Iris pigment epithelial cell (primary cell): Measurements from ENCODE around the gene ULBP3.
"Not testable (repeated sequence)": the region's sequence is repeated elsewhere in the genome, so short reads cannot be mapped to it uniquely, and the experiment has no call there.

Source experiments
- DNase-seq: peaks from one replicate; pipeline ENCODE4 v3.0.0-alpha.2; 2011; ENCODE audit warnings: low read depth

Gene ULBP3

GRCh38 chr6:150076196-150076893 is 7.4 kb upstream of the ULBP3 start:
- DNase-seq = no peak

- no peak for DNase-seq
These were observed 6.1 kb upstream of the ULBP3 start for GRCh38 chr6:150075034-150075421.

- DNase-seq = not testable (repeated sequence)
These were observed 5.6 kb upstream of the ULBP3 start for GRCh38 chr6:150074396-150075033.

DNA sequence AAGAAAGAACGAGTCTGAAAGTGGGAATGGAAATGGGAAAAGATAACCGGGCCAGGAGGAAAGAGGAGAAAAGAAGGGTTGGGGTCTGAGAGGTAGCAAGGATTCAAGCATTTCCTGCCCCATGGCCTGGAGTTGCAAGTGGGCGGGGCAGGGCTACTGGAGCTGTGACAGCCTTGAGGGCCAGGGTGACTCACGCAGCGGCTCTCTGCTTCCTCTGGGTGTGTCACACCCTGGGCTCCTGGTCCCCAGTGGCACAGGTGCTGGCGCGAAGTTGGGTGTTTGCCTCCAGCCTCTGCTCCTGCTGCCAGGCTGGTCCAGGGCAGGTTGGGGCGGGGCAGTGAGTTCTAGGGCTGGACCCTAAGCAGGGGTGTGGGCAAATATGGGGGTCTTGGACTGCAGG is 3.3 kb upstream of the ULBP3 start:
- DNase-seq = peak; percentile 13

DNA sequence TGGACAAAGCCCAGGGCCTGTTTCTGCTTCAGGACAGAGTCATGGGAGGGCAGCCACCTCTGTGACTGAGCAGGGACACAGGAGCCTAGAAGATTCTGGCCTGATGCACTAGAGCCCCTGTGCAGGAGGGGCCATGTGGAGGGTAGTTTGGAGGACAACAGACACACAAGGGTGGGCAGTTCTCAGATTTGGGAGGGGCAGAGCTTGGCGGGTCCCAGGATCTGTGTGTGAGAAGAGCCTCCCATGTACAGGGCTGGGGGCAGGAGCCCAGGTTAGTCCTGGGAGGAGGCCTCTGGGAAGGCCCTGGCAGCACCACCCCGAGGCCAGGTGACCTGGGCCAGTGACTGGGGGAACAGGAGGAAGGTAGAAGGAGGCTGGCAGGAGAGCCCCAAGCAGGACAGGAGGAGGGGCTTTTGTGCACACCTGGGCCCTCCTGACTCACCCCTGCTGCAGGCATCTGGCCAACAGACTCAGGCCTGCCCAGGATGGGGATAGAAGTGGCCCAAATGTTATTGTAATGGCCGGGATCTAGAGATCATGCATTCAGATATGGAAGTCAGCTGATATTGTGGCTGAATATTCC is 1.4 kb upstream of the ULBP3 start:
- DNase-seq = no peak

DNA sequence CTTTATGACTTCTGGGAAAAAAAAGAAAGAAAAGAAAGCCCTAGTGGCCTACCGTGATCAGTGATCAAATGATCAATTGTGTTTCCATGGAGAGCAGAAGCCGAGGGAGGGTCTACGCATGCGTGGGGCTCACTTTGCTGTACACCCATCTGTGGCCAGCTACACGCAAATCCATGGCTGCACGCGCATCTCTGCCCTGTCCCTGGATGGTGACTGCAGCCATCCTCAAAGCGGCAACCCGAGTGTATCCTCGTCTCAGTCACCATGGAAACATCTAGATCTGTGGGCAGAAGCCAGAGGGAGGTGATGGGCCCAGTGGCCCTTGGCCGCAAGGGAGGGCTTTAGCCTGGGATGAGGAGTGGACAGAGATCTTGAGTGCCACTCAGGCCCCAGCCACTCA is 785 bp upstream of the ULBP3 start:
- DNase-seq = no peak

- DNase-seq = no peak
These were observed 770 bp downstream of the ULBP3 start for GRCh38 chr6:150068151-150068550.

- no peak for DNase-seq
These were observed 3.8 kb downstream of the ULBP3 start for GRCh38 chr6:150065083-150065482.

- no peak for DNase-seq
These were observed 5.3 kb downstream of the ULBP3 start for GRCh38 chr6:150063640-150064039.

- not testable (repeated sequence) for DNase-seq
These were observed 8.9 kb downstream of the ULBP3 start for GRCh38 chr6:150059973-150060372.

GRCh38 chr6:150058986-150059385 is 9.9 kb downstream of the ULBP3 start:
- DNase-seq = no peak

DNA sequence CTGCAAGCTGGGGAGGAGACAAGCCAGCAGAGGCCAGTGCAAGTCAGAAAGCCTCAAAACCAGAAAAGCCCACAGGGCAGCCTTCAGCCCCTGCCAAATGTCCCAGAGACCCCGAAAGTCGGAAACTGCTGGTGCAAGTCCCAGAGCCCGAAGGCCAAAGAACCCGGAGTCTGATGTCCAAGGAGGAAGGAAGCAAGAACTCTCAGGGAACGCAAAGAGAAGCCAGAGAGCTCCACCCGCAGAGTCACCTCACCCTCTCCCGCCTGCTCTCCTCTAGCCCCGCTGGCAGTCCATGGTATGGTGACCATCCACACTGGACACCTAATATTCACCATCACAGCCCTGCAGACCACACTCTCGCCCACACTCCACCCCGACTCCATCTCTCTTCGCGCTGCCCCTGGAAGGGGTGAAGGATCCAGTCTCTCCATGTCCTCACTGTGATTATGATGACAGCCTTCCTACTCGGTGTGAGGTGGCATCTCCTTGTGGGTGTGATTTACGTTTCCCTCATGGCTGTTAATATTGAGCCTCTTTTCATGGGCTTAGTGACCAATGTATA is 10.6 kb downstream of the ULBP3 start:
- no peak for DNase-seq

DNA sequence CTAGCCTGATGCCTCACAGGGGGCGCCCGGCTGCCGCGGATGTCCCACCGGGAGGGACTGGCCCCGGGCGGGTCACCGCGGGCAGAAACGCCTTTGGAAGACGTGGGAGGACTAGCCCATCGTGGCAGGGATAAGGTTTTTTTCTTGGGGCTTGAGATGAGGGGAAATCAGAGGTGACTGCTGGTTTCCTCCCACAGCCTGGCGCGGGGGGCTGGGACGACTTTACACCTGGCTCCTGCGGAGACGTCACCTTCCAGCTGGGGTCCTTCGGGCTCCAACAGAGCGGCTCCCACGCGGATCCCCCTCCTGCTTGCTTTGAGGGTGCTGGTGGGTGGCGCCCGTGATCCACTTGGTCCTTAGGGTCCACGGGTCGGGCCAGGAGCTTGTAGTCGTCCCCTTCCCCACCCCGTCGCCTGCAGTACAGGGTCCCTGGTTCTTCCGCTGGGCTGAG is 11.4 kb downstream of the ULBP3 start:
- DNase-seq = no peak

DNA sequence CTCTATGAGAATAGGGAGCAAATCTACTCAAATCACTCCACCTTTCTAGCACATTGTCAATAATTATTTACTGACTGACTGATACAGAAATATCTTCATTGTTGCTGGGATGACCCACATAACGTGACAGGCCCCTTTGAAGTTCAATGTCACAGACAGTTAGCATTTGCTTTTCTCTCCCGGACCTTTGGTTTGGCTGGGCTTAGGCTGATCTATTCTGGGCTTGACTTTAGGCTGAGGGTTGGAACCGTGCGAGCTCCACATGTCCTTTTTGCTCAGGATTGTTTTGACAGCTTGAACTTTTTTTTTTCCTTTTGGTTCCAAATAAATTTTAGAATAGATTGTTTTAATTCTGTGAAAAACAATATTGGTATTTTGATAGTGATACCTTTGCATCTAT is 12.0 kb downstream of the ULBP3 start:
- DNase-seq = no peak

GRCh38 chr6:150056156-150056555 is 12.8 kb downstream of the ULBP3 start:
- no peak for DNase-seq

- no peak for DNase-seq
These were observed 13.8 kb downstream of the ULBP3 start for GRCh38 chr6:150055131-150055530.

DNA sequence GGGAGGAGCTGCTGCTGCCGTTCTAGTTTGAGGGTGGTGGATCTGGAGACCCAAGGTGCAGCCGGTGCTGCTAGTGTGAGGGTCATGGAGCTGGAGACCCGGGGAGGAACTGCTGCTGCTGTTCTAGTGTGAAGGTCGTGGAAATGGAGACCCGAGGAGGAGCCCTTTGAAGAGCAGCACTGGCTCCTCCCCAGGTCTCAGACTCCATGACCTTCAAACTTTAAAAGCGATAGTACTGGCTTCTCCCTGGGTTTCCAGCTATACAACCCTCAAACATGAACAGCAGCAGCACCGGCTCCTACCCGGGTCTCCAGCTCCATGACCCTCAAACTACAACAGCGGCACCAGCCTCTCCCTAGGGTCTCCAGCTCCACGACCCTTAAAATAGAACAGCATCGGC is 15.5 kb downstream of the ULBP3 start:
- DNase-seq = no peak

DNA sequence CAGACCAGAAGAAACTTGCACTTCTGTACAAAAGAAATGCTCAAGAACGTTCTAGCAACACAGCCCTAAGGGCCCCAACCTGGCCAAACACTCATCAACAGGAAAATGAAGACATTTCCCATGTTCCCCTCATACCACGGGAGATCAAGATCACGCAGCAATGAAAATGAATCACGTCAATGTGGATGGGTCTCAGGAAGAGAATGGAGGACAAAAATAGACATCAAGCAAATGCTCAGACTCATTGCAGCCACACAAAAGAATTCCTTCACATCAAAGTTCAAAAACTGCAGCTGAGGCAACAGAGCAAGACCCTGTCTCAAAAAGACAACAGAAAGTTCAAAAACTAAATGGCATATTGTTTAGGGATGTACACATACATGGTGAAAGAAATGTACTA is 18.1 kb downstream of the ULBP3 start:
- DNase-seq = no peak

- DNase-seq = no peak
These were observed 20.8 kb downstream of the ULBP3 start for GRCh38 chr6:150048099-150048498.

DNA sequence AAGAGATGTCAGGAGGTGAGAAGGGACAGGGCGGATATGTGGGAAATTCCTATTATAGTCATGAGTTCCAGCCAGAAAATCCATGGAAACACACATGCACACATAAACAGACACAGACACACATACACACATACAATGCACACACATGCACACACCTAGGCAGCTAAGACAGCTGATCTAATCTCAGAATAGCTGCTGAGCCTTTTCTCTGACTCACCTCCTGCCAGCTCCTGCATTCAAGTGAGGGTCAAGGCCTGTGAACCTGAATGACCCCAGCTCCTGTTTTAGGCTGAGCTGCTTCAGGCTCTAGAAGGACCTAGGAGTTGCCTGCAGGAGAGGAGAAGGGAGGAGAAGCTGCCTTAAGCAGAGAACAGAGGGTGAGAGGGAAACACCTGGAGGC is 22.0 kb downstream of the ULBP3 start:
- no peak for DNase-seq

DNA sequence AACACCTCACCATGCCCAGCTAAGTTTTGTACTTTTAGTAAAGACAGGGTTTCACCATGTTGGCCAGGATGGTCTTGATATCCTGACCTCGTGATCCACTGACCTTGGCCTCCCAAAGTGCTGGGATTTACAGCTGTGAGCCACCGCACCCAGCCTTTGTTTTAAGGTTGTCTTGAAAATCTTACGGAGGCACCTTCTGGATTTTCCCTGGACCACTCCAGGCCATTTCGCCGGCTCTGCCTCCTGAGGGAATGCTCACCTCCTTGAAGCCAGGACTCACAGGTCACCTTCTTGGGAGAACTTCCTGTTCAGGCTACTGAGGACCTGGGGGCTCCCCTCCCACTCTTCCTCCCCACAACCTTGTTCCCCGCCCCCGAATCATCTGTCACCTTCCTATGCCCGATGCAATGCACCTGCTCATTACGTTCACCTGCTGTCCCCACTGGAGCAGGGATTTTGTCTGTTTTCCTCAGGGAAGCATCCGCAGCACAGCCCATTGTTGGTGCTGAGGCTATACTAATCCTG is 24.2 kb downstream of the ULBP3 start:
- no peak for DNase-seq

DNA sequence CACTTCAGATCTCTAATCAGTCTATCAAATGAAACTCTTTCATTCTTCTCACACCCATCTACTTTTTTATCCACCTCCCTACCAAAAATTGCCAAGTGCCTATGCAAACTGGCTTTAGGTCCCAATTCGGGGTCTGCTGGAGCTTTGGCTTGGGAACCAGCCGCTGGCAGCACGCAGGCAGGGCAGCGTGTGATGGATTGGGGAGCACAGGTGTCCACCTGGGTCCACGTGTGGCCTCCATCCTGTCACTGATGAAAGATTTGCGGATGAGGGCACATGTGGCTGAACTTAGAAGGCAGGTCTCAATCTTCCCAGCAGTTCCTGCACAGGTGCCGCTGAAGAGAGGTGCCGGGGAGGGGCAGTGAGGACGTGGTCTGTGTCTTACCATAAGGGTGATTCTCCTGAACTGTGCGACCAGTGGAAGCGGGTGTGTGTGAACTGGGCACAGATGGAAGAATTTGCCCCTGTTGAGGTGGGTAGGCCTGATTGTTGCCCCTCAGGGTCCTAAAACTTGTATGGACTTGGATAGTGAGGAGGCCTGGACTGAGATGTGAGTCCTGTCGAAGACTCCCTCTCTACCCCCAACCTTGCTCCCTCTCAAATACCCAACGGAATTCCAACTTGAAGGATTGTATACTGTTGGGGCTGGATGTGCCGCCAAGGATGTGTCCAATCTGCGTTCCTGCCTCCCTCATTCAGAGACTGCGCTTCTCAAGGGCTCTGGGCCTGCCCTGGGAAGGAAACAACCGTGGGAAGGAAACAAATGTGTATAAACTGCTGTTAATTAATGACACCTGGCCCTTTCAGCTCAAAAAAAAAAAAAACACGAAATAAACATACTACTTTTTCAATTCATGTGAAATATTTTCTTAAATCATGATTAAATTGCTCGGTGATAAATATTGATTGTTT is 25.2 kb downstream of the ULBP3 start:
- DNase-seq = no peak
